HG02870 (cell line): Measurements from ENCODE around the gene SS18L1.
"Not testable (repeated sequence)": the region's sequence is repeated elsewhere in the genome, so short reads cannot be mapped to it uniquely, and the experiment has no call there.

Source experiments
- ATAC-seq: cut with Tn5 transposase; IDR thresholded peaks from one replicate; pipeline ENCODE4 v1.9.1; 2021; ENCODE audit warnings: mild to moderate bottlenecking, moderate library complexity; ENCODE audit not compliant: unreplicated experiment

Gene SS18L1

DNA sequence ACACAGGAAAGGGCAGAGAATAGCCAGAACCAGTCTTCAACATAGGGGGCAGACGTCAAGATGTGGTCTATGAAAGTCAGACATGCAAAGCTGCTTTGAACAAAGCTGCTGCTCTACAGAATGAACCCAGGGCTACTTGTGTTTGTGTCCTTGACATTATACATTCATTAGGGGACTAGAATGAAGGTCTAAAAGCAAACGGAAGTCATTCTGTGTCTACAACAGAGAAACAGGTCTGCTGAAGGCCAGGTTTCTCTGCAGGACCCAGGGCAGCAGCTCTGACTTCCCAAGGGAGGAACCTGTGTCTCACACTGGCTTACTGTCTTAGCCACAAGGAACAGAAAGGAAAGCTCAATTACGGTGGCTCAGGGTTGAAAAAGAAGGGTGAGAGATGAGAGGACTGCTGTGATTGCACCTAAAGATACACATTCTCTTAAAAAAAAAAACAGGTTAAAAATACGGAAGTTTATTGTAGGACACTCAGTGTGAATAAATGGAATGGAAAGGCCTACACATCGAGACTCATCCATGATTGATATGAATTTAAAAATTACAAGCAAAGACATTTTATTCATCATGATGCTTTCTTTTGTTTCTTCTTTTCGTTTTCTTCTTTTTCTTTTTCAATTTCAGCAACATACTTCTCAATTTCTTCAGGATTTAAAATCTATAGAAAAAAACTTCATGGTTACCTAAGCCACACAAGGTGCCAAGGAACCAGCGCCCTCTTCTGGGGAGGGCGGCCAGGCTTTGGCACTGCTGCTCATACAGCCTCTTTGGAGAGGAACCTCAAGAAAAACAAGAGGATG is 7.1 kb upstream of the SS18L1 start:
- ATAC-seq: no peak

DNA sequence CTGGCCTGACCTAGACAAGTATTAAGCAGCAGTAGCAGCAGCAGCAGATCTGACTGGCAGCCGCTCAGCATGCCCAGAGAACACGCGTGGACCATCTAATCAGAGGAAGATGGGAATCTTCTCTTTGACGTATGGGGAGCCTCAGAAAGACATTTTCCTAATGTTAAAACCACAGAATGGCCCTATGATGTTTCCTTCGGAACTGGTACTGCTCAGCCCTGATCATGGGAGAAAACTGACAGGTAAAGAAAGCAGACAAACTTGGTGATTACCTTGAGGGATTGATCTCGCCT is 6.5 kb upstream of the SS18L1 start:
- ATAC-seq: no peak

DNA sequence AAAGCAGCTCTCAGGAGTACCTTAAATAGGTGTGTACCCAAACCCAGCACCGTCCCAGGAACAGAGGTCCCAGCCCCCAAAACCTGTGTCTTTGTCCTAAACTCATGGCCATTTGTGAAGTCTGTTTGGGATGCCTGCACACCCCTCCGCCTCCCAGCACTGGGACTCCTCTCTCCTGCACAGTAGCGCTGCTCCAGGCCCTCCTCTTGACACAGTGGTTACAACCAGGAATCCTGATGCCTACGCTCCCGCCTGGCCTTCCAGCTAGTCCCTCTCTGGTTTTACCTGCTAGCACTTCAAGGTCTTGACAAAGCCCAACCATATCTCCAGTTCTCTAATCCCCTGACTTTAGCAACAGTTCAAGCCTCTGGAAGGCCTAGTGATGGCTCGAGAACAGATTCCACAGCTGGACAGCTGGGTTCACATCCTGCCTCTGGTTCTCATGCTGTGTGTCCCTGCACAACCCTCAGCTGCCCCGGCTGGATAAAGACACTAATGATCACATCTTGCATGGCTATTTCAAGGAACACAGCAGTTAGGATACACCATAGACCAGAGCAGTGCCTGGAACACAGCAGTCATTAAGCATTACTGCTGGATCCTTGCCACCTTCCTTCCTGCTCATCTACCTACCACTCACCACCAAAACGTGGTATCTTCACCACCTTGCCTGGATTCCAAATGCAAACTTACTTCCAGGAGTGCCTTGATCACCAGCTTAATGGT is 5.9 kb upstream of the SS18L1 start:
- ATAC-seq: no peak

DNA sequence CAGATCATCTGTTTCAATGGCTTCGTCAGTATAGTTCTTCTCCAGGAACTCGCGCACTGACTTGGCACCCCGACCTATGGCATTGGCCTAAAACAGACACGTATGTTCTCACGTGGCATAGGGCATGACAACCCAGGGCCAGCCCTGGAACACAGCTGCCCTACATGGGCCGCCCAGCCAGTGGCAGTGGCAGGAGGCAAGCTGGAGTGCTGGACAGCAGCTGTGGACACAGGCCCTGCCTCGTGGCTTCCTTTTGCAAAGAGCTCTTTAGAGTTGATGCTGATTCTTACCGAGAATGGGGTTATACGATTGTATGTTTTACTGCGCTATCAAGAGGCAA is 5.4 kb upstream of the SS18L1 start:
- no peak for ATAC-seq

DNA sequence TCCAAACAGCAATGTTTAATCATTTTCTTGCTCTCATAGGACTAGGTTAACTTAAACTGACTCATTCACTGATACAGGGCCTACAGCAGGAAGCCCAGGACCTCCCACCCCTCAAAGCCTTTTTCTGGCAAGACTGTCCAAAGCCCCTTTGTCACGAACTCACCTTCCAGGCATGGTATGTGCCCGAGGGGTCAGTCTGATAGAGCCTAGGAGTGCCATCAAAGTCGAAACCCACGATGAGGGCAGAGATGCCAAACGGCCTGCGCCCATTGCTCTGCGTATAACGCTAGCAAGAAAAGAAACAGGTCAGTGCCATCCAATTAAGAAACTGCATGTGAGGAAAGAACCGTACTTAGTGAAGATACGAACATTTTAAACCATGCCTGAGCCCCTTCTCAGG is 4.7 kb upstream of the SS18L1 start:
- ATAC-seq: no peak

DNA sequence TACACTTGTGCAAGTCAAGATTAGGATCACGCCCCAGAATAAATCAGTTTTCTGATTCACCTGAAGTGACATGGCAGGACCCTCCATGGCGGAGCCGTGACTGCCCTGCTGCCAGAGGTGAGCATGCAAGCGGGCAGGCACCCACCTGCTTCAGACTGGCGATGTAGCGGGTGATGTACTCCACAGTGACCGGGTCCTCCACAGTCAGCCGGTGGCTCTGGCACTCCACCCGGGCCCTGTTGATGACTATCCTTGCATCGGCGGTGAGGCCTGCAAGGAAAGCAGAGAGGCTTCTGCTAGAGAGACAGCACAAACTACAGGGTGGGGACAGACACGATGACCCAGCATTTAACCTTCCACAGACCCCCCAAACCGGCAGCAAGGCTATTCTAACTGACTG is 3.9 kb upstream of the SS18L1 start:
- no peak for ATAC-seq

DNA sequence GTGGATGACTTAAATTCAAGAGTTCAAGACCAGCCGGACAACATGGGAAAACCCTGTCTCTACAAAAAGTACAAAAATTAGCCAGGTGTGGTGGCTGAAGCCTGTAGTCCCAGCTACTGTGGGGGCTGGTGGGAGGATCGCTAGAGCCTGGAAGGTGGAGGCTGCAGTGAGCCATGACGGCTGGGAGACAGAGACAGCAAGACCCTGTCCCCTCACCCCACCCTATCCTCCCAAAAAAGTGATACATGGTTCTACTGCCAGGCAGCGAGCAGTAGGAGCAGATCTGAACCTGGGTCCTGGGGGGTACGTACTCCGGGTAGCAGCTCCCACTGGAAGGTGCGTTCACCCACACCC is 2.5 kb upstream of the SS18L1 start:
- ATAC-seq: no peak

DNA sequence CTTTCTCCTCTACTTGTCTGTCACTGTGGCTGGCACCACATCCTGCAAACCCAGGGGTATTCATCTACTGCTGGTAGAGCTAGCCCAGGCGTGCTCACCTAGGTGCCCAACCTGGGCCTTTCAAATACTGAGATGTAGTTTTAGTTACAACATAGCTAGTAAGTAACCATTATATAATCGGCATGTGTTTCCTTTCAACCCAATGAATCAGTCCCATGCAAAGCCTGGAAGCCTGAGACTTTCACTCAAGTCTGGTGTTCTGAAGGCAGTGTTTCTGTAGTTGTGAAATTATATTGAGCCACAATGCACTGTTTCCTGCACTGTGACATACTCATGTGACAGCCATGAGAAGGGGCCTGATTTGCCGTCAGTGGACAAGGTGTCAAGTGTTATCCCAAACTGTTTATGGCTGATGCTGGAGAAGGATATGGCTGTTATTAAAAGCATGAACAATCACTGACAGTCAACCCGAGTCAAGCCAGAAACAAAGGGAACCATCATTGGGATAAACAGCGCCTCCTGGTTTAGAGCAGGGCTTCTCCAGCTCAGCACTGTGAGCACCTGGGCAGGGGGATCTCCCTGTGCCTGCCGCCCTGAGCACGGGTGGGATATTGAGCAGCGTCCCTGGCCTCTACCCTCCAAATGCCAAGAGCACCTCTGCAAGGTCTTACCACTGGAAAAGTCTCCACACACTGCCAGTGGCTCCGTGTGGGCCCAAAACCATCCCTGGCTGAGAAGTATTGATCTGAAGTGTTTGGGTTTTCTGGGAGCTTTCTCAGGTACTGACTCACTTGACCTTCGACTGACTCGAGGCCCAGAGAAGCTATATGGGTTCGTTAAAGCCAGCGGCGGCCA is 1.9 kb upstream of the SS18L1 start:
- no peak for ATAC-seq

DNA sequence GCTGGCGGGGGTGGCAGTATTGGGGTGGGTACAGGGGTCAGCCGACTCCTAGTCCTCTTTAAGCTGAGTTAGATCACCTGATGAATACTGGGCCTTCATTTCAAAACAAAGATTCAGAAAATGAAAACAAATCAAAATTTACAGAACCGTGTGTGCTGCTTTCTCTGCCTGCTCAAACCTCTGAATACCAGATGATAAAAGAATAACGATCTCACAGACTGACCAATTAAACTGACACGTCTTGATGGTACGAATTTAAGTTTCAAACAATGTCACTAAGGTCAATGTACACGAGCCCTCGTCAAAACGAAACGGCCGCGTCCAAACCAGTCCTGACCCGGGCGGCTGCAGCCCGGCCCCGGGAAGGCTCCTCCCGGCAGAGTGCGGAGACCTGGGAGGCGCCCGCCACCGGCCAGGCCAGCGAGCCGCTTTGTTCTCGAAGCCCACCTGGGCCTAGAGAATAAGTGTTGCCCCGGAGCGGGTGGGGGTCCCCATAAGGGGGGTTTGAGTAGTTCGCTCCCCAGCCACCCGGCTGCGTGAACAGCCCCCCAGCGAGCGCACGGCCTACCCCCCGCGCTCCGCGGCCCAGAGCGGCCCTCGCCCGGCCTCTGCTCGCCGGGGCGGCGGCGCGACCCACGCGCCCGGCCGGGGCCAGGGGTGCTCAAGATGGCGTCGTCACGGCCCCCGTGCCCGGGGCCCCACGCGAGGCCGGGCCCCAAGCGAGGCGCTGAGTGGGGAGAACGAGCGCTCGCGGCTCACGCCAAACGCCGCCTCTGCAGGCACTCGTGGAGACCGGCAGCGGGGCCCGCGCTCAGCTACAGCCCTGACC is 1.1 kb upstream of the SS18L1 start:
- ATAC-seq: peak; percentile 10

DNA sequence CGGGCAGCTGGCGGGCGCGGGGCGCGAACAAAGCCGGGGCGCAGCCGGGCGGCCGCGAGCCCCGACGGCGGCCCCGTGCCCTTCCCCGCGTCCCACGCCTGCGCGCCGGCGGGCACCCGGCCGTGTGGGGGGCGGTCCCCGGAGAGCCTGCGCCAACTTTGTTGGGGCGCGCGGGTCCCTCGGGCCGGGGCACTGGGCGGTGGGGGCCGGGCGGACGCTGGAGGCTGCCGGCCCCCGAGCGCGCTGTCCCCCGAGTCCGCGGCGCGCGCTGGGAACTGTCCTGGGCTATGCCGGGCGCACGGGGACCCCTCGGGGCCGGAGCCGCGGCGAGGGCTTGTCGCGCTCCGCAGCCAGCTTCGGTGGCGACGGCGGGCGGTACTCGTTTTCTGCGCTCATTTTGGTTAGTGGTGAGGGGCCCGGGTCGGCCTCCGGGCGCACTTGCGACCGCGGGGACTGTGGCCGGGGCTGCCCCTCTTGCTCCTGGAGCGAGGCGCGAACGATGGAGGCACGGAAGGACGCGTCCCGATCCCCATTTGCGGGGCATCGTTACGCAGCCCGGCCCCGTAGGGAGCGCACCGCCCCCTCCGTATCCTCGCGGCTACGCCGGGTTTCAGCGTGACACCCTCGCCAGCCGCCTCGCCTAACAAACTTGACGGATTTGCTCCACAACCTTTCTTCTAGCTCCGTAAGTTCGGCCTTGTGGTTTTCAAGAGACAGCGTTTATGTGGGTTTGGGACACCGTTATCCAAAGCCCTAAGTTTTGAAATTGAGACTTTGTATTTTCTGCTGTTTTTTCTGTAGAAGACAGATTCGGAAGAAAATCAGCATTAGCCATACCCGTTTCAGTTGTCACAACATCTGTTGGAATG is 622 bp downstream of the SS18L1 start:
- no peak for ATAC-seq

DNA sequence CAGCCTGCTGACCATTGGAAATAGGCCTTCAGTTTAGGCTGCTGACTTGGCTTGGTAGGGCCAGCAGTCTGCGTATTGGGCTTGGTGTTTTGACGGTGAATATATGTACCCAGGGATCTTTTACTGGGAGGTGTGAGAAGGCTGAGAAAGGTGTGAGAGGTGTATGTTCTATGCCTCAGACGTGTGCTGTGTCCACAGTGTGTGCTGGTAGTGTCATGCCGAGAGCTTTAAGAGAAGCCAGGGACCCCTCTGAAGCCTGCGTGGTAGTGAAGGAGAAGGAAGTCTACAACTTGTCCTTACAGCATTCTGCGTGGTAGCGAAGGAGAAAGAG is 2.1 kb downstream of the SS18L1 start:
- no peak for ATAC-seq

DNA sequence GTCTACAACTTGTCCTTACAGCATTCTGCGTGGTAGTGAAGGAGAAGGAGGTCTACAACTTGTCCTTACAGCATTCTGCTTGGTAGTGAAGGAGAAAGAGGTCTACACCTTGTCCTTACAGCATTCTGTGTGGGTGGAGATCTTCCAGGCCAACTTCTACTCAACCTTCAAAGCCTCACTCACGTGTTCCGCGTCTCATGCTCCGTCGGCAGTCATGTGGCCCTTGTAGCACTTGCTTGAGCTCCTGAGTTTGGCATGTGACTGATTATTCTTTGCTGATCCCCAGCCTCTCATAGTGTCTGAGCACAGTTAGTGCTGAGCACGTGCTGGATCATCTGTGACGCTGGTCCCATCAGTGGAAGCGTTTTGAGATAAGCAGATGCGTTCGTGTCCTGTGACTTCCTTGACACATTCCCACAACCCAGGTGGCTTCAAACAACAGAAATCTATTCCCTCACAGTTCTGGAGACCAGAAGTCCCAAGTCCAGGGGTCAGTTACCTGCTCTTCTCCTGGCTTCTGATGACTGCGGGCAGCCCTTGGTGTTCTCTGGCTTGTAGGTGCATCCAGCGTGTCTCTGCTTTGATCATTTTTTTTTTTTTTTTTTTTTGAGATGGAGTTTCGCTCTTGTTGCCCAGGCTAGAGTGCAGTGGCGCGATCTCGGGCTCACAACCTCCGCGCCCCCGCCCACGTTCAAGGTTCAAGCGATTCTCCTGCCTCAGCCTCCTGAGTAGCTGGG is 2.6 kb downstream of the SS18L1 start:
- no peak for ATAC-seq

DNA sequence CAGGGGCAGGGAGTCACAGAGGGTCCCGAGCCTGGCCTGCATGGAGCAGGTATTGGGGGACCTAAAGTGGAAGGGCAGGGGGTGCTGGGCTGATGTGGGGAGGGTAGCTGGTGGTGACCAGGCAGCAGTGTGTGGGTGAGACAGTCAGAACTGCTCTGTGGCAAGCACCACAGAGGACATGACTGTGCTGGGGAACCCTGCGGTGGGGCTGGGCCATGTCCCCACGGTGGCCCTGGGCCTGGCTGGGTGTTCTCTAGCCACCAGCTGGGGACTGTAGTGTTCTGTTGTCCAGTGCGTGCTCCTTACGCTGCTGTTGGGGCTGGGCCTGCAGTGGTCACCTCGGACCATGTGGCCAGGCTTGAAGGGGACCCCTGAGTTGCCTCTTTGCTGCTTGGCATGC is 3.6 kb downstream of the SS18L1 start:
- no peak for ATAC-seq

DNA sequence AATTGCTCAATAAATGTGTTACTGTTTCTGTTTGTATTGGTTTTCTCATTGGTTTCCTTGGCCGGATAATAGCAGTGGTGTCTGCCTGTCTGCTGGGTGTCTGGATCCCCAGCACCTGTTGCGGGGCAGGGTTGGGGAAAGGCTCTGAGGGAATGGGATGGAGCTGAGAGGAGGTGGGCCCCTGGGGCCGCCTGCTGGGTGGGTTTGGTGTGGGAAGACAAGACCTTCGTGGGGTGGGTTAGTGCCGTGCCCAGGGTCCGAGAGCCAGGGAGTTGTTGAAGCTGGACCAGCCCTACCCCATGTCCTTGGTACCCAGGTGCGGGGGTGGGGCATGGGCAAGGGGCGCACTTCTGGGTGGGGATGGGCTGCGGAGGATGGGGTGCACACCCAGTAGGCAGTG is 4.0 kb downstream of the SS18L1 start:
- ATAC-seq: no peak

DNA sequence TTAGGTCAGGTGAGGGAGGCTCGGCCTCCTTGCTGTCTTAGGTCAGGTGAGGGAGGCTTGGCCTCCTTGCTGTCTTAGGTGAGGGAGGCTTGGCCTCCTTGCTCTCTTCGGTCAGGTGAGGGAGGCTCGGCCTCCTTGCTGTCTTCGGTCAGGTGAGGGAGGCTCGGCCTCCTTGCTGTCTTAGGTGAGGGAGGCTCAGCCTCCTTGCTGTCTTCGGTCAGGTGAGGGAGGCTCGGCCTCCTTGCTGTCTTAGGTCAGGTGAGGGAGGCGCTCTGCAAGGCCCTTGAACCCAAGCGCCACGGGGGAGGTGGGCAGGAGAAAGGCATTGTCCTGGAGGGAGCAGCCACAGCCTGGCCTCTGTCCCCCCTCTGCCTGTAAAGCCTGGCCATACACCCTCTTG is 4.8 kb downstream of the SS18L1 start:
- not testable (repeated sequence) for ATAC-seq

DNA sequence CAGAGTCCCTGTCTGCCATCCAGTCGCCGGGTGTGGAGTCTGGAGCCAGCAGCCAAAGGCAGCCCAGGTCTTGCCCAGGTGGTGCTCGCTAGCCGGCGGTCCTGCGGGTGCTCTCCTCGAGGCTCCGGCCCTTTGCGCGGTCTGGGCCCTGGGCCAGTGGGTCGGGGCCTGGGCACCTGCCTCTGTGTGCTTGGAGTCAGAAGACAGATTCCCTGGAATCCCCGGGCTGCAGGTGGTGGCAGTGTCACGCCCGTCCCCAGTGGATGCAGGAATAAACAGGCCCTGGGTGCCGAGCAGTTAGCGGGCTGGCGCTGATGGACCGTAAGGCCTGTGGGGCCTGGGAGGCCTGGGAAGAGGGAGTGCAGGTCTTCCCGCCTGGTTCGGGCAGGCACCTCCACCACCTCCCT is 5.3 kb downstream of the SS18L1 start:
- ATAC-seq: no peak

DNA sequence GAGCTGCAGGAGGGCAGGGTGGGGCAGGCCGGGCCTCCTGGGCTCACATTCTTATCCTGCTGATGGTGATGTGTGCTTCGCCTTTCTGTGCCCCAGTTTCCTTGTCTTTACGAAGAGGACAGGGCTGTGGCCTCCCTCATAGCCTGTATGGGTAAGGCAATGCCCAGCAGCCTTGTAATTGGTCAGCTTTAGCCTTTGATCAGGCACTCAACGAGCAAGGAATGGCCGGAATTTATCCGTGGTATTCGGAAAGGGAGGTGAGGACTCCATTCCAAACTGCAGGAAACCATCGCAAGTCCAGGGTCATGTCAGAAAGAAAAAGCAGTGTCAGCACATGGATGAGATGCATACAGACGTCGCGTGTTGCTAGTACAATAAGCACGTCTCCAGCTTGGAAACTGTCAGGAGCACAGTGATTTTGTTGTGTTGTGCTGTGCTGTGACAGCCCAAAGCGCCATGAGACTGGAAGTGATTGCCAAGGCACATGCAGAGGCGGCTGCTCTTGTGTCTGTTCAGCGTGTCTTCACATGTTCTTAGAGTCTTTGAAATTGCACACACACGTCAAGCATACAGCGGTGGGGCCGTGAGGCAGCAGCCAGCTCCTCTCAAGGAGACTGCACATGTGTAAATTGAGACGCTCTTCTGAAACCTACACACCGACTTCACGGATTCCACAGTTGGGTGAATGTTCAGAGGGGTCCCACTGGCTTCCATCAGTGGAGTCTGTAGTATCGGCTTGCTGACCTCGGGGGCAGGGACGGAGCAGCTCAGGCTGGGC is 6.2 kb downstream of the SS18L1 start:
- no peak for ATAC-seq

DNA sequence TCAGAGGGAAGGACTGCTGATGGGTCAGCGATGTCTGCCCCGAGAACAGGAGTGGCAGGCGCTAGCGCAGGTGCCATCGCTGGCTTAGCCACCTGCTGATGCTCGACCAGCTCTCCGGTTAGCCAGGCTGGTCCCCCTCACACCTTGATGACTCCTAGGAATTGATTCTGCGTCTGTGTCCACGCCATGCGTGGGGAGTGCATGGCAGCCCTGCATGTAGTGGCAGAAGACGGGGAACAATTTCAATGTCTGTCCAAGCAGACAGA is 6.7 kb downstream of the SS18L1 start:
- ATAC-seq: no peak

DNA sequence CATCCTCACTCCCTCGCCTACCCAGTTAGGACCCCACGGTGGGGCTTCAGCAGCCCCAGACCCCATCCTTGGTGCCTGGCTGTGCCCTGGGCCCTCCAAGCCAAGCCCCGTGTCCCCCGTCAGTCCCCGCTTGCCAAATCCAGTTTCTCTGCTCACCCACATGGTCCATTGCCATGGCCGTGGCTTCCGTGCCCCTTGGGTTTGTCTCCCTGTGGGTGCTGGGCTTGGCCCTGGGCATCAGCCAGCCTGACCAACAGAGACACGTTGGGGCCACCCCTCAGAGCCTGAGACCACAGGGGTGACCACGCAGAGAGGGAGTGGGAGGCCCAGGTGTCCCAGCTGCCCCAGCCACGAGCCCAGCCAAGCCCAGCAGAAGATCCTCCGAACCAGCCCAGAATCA is 7.7 kb downstream of the SS18L1 start:
- no peak for ATAC-seq
